Measurements from ENCODE around the gene DPYSL5. TPM values are rescaled to one million over a fixed set of nuclear protein-coding genes. Genes with fewer than 3 reads are reported as not detected.

The DPYSL5 gene
- total and polyA plus RNA-seq, 4 donors: not detected

DNA sequence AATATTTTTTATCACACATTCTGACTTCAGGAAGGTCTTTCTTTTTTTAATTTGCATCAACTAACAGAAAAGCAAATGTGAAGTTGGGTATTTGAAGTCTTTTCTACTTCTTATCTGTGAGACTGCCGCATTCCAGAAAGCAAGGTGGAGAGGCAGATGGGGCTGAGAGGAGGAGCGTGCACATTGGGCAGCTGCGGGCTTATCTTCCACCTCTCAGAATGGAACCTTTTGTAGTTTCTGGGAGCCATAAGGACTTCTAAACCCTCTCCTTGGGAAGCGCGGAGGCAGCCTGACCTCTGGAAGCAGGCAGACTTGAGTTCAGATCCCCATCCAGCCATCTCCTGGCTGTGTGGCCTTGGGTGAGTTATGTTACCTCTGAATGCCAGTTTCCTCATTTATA lies 126.4 kb downstream of the DPYSL5 start (continued):
- TF ChIP-seq, protein P1, sequence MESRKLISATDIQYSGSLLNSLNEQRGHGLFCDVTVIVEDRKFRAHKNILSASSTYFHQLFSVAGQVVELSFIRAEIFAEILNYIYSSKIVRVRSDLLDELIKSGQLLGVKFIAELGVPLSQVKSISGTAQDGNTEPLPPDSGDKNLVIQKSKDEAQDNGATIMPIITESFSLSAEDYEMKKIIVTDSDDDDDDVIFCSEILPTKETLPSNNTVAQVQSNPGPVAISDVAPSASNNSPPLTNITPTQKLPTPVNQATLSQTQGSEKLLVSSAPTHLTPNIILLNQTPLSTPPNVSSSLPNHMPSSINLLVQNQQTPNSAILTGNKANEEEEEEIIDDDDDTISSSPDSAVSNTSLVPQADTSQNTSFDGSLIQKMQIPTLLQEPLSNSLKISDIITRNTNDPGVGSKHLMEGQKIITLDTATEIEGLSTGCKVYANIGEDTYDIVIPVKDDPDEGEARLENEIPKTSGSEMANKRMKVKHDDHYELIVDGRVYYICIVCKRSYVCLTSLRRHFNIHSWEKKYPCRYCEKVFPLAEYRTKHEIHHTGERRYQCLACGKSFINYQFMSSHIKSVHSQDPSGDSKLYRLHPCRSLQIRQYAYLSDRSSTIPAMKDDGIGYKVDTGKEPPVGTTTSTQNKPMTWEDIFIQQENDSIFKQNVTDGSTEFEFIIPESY (IDR thresholded peaks at IDR 0.05): no peak
- TF ChIP-seq, protein P2, sequence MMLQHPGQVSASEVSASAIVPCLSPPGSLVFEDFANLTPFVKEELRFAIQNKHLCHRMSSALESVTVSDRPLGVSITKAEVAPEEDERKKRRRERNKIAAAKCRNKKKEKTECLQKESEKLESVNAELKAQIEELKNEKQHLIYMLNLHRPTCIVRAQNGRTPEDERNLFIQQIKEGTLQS (IDR thresholded peaks at IDR 0.05): no peak
- TF ChIP-seq RAD21 (IDR thresholded peaks at IDR 0.05): no peak

DNA sequence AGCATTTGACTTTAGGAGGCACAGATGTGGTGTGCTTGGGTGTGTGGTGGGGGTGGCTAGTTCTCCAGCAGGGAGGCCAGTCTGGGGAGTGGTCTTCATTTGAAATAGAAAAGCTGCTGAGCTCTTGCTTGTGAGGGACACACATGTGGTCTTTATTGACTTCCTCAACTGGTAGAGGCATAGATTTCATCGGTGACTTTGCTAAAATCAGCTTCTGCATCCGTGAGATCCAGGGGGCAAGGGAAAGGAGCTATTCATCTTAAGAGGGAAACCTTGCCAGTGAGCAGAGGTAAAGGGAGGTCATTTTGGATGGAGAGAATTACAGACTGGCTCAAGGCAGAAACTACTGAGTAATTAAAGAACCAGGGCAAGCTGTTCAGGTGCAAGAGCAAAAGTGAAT lies 127.2 kb downstream of the DPYSL5 start:
- 72% methylated on average over 2 of the region's 2 CpGs for whole genome bisulfite sequencing
- Histone ChIP-seq H3K4me1 (ENCODE audit: control insufficient read depth in 4 of 4, insufficient read depth in 4 of 4, low read length in 3 of 4) (peaks cover 3 to 39% (median 30%) of the 10 kb centered on the region in 4 donors), H3K4me3 (ENCODE audit: low read depth in 1 of 3, low read length in 3 of 3) (no peak overlapping the region), H3K27me3 (ENCODE audit: control insufficient read depth in 4 of 4, insufficient read depth in 4 of 4, low read length in 3 of 4) (no peaks in the 10 kb centered on the region), H3K9ac (ENCODE audit: low read depth in 1 of 2, low read length in 2 of 2) (no peak overlapping the region), H3K36me3 (ENCODE audit: control insufficient read depth in 4 of 4, insufficient read depth in 3 of 4, low read depth in 1 of 4, low read length in 3 of 4) (no peaks in the 10 kb centered on the region), H3K9me3 (ENCODE audit: control insufficient read depth in 4 of 4, low read length in 3 of 4) (no peaks in the 10 kb centered on the region), H3K27ac (ENCODE audit: low read depth in 1 of 2, low read length in 2 of 2) (no peak overlapping the region)
- DNase-seq (ENCODE audit: low spot score): no peak
- TF ChIP-seq GABPA (IDR thresholded peaks at IDR 0.05 in 1 of 2, conservative IDR thresholded peaks at IDR 0.05 in 1 of 2): no peak
- no peak for TF ChIP-seq JUND (IDR thresholded peaks at IDR 0.05)
- TF ChIP-seq RAD21 (IDR thresholded peaks at IDR 0.05): no peak
- TF ChIP-seq EGR1 (IDR thresholded peaks at IDR 0.05; ENCODE audit: low read depth in 2 of 2): no peak
- TF ChIP-seq, protein P3, sequence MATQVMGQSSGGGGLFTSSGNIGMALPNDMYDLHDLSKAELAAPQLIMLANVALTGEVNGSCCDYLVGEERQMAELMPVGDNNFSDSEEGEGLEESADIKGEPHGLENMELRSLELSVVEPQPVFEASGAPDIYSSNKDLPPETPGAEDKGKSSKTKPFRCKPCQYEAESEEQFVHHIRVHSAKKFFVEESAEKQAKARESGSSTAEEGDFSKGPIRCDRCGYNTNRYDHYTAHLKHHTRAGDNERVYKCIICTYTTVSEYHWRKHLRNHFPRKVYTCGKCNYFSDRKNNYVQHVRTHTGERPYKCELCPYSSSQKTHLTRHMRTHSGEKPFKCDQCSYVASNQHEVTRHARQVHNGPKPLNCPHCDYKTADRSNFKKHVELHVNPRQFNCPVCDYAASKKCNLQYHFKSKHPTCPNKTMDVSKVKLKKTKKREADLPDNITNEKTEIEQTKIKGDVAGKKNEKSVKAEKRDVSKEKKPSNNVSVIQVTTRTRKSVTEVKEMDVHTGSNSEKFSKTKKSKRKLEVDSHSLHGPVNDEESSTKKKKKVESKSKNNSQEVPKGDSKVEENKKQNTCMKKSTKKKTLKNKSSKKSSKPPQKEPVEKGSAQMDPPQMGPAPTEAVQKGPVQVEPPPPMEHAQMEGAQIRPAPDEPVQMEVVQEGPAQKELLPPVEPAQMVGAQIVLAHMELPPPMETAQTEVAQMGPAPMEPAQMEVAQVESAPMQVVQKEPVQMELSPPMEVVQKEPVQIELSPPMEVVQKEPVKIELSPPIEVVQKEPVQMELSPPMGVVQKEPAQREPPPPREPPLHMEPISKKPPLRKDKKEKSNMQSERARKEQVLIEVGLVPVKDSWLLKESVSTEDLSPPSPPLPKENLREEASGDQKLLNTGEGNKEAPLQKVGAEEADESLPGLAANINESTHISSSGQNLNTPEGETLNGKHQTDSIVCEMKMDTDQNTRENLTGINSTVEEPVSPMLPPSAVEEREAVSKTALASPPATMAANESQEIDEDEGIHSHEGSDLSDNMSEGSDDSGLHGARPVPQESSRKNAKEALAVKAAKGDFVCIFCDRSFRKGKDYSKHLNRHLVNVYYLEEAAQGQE (IDR thresholded peaks at IDR 0.05): no peak
- no peak for TF ChIP-seq FOXA1 (IDR thresholded peaks at IDR 0.05)
- TF ChIP-seq, protein P1 (IDR thresholded peaks at IDR 0.05): no peak

DNA sequence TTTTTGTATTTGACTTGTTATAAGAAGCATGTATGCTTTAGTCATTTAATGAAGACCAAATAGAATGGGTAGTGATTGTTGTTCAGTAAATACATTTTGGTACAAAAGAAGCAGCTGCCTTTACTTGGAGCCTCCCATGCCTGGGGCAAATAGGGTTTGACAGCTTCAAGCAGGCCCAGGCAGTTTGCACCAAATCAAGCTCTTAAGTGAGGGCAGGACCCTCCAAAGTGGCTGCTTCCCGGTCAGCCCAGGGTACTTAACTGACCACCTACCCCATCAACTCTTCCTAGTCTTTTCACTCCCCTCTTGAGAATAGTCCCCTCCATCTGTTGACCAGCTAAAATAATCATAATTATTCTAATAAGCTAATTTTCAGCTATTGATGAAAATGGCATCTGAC lies 127.7 kb downstream of the DPYSL5 start:
- Histone ChIP-seq H3K27ac (ENCODE audit: low read depth in 1 of 2, low read length in 2 of 2) (no peak overlapping the region), H3K36me3 (ENCODE audit: control insufficient read depth in 4 of 4, insufficient read depth in 3 of 4, low read depth in 1 of 4, low read length in 3 of 4) (no peaks in the 10 kb centered on the region), H3K9me3 (ENCODE audit: control insufficient read depth in 4 of 4, low read length in 3 of 4) (no peaks in the 10 kb centered on the region), H3K27me3 (ENCODE audit: control insufficient read depth in 4 of 4, insufficient read depth in 4 of 4, low read length in 3 of 4) (no peaks in the 10 kb centered on the region), H3K4me1 (ENCODE audit: control insufficient read depth in 4 of 4, insufficient read depth in 4 of 4, low read length in 3 of 4) (peaks cover 3 to 37% (median 29%) of the 10 kb centered on the region in 4 donors), H3K9ac (ENCODE audit: low read depth in 1 of 2, low read length in 2 of 2) (no peak overlapping the region), H3K4me3 (ENCODE audit: low read depth in 1 of 3, low read length in 3 of 3) (no peak overlapping the region)
- DNase-seq (ENCODE audit: low spot score): no peak
- TF ChIP-seq, protein P4, sequence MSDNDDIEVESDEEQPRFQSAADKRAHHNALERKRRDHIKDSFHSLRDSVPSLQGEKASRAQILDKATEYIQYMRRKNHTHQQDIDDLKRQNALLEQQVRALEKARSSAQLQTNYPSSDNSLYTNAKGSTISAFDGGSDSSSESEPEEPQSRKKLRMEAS (IDR thresholded peaks at IDR 0.05): no peak
- TF ChIP-seq HNF4A (conservative IDR thresholded peaks at IDR 0.05): no peak
- no peak for TF ChIP-seq JUND (IDR thresholded peaks at IDR 0.05)
- no peak for TF ChIP-seq SP1 (IDR thresholded peaks at IDR 0.05)
- TF ChIP-seq GABPA (IDR thresholded peaks at IDR 0.05 in 1 of 2, conservative IDR thresholded peaks at IDR 0.05 in 1 of 2): no peak
- no peak for TF ChIP-seq NR2F2 (IDR thresholded peaks at IDR 0.05)
- TF ChIP-seq TAF1 (conservative IDR thresholded peaks at IDR 0.05): no peak
- no peak for TF ChIP-seq FOXA2 (IDR thresholded peaks at IDR 0.05)
- WGBS: 90% methylated on average over 1 of the region's 1 CpG

Data from liver (tissue), 9 donors.